H9 (cell line): ENCODE data around the gene SEMA6A. TPM values are rescaled to one million over a fixed set of nuclear protein-coding genes. Genes with fewer than 3 reads are reported as not detected.
A peak's percentile ranks its signal among the peaks of the same experiment; 100 is the strongest.

Experiments used
- DNase-seq: peaks from one replicate; pipeline ENCODE4 v3.0.0-alpha.2; 2017
- H2AFZ ChIP-seq: one replicate; pipeline ENCODE4 v1.6.1; 2013; ENCODE audit warnings: mild to moderate bottlenecking, low read length, control low read depth, moderate library complexity
- H2AK5ac ChIP-seq: 2 replicates; pipeline ENCODE4 v1.6.1; 2013; ENCODE audit warnings: low read length, control low read depth, mixed read lengths; ENCODE audit not compliant: insufficient read length
- H2BK120ac ChIP-seq: one replicate; pipeline ENCODE4 v1.6.1; 2013; ENCODE audit warnings: low read depth, mild to moderate bottlenecking, low read length, control low read depth, inconsistent platforms; ENCODE audit not compliant: poor library complexity, severe bottlenecking
- H2BK12ac ChIP-seq: 2 replicates; pipeline ENCODE4 v1.6.1; 2013; ENCODE audit warnings: low read length, control low read depth, mixed read lengths, low read depth; ENCODE audit not compliant: insufficient read length
- H2BK15ac ChIP-seq: 2 replicates; pipeline ENCODE4 v1.6.1; 2013; ENCODE audit warnings: low read depth, low read length, control low read depth
- H2BK20ac ChIP-seq: one replicate; pipeline ENCODE4 v1.6.1; 2013; ENCODE audit warnings: low read depth, mild to moderate bottlenecking, low read length, control low read depth, inconsistent platforms; ENCODE audit not compliant: poor library complexity, severe bottlenecking
- H2BK5ac ChIP-seq: 2 replicates; pipeline ENCODE4 v1.6.1; 2013; ENCODE audit warnings: low read length, control low read depth, mixed read lengths; ENCODE audit not compliant: insufficient read length
- H3K14ac ChIP-seq: 2 replicates; pipeline ENCODE4 v1.6.1; 2013; ENCODE audit warnings: low read length, control low read depth; ENCODE audit not compliant: insufficient read depth
- H3K18ac ChIP-seq: 2 replicates; pipeline ENCODE4 v1.6.1; 2013; ENCODE audit warnings: low read depth, mild to moderate bottlenecking, mixed read lengths, low read length, control low read depth; ENCODE audit not compliant: insufficient read length
- H3K23ac ChIP-seq: 2 replicates; pipeline ENCODE4 v1.6.1; 2013; ENCODE audit warnings: low read length, control low read depth, mixed read lengths, low read depth; ENCODE audit not compliant: insufficient read length
- H3K23me2 ChIP-seq: 2 replicates; pipeline ENCODE4 v1.6.1; 2013; ENCODE audit warnings: low read depth, mild to moderate bottlenecking, mixed read lengths, low read length, control low read depth; ENCODE audit not compliant: insufficient read length, poor library complexity, severe bottlenecking
- H3K27ac ChIP-seq: 2 replicates; pipeline ENCODE4 v1.5.1; 2013; ENCODE audit warnings: low read length, control low read depth, mixed read lengths, low read depth; ENCODE audit not compliant: insufficient read length
- H3K27me3 ChIP-seq: 2 replicates; pipeline ENCODE4 v1.6.1; 2013; ENCODE audit warnings: low read length, control low read depth, inconsistent platforms; ENCODE audit not compliant: insufficient read depth
- H3K4ac ChIP-seq: 2 replicates; pipeline ENCODE4 v1.6.1; 2013; ENCODE audit warnings: low read depth, mild to moderate bottlenecking, control low read depth, inconsistent platforms, low read length, moderate library complexity
- H3K4me1 ChIP-seq: 2 replicates; pipeline ENCODE4 v1.6.1; 2013; ENCODE audit warnings: low read length, control low read depth, inconsistent platforms; ENCODE audit not compliant: insufficient read depth
- H3K4me2 ChIP-seq: 2 replicates; pipeline ENCODE4 v1.6.1; 2013; ENCODE audit warnings: low read length, control low read depth, mixed read lengths; ENCODE audit not compliant: insufficient read length, insufficient read depth
- H3K56ac ChIP-seq: 2 replicates; pipeline ENCODE4 v1.6.1; 2013; ENCODE audit warnings: low read depth, mild to moderate bottlenecking, mixed read lengths, low read length, control low read depth; ENCODE audit not compliant: insufficient read length
- H3K79me1 ChIP-seq: 2 replicates; pipeline ENCODE4 v1.6.1; 2013; ENCODE audit warnings: low read depth, mild to moderate bottlenecking, moderate library complexity, low read length, control low read depth, inconsistent platforms; ENCODE audit not compliant: insufficient read depth, poor library complexity, severe bottlenecking
- H3K79me2 ChIP-seq: 2 replicates; pipeline ENCODE4 v1.6.1; 2013; ENCODE audit warnings: low read length, control low read depth, inconsistent platforms; ENCODE audit not compliant: insufficient read depth
- H3K9ac ChIP-seq: 2 replicates; pipeline ENCODE4 v1.6.1; 2013; ENCODE audit warnings: low read length, control low read depth, mixed read lengths; ENCODE audit not compliant: insufficient read length; ENCODE audit errors: extremely low read depth
- H3K9me3 ChIP-seq: one replicate; pipeline ENCODE4 v1.6.1; 2013; ENCODE audit warnings: low read depth, low read length, inconsistent platforms; ENCODE audit not compliant: control insufficient read depth
- H3T11ph ChIP-seq: one replicate; pipeline ENCODE4 v1.6.1; 2013; ENCODE audit warnings: mild to moderate bottlenecking, low read length, control low read depth, inconsistent platforms
- H4K20me1 ChIP-seq: one replicate; pipeline ENCODE4 v1.6.1; 2013; ENCODE audit not compliant: control insufficient read depth, insufficient read length, insufficient read depth
- H4K5ac ChIP-seq: 2 replicates; pipeline ENCODE4 v1.6.1; 2013; ENCODE audit warnings: low read depth, mild to moderate bottlenecking, mixed read lengths, low read length, control low read depth; ENCODE audit not compliant: insufficient read length
- H4K8ac ChIP-seq: replicated peaks from 2 replicates; pipeline ENCODE4 v1.6.1; 2013; ENCODE audit warnings: low read length, control low read depth, mixed read lengths, low read depth; ENCODE audit not compliant: insufficient read length
- H4K91ac ChIP-seq: 2 replicates; pipeline ENCODE4 v1.6.1; 2013; ENCODE audit warnings: low read depth, mild to moderate bottlenecking, moderate library complexity, mixed read lengths, low read length, control low read depth; ENCODE audit not compliant: insufficient read length
- H3K27ac Mint-ChIP-seq, 3 experiments: 2 replicates in 2 of 3; 3 replicates in 1 of 3; pipeline ENCODE4 v1.8.0; 2020 to 2021; ENCODE audit warnings: mixed read lengths in 3 of 3, mild to moderate bottlenecking in 1 of 3, moderate library complexity in 1 of 3
- H3K27me3 Mint-ChIP-seq: 2 replicates; pipeline ENCODE4 v1.8.0; 2021; ENCODE audit warnings: low read depth, mild to moderate bottlenecking, moderate library complexity, mixed read lengths
- H3K36me3 Mint-ChIP-seq, 3 experiments: 2 replicates in 2 of 3; 3 replicates in 1 of 3; pipeline ENCODE4 v1.8.0; 2020 to 2021; ENCODE audit warnings: low read depth in 3 of 3, mixed read lengths in 3 of 3; ENCODE audit not compliant: insufficient read depth in 1 of 3
- H3K4me1 Mint-ChIP-seq, 2 experiments: 2 replicates each; pipeline ENCODE4 v1.8.0; 2020; ENCODE audit warnings: mixed read lengths in 2 of 2
- H3K4me3 Mint-ChIP-seq, 2 experiments: 2 replicates in 1 of 2; 3 replicates in 1 of 2; pipeline ENCODE4 v1.8.0; 2020 to 2021; ENCODE audit warnings: mild to moderate bottlenecking in 2 of 2, mixed read lengths in 2 of 2, moderate library complexity in 1 of 2
- H3K9me3 Mint-ChIP-seq, 2 experiments: 2 replicates in 1 of 2; 3 replicates in 1 of 2; pipeline ENCODE4 v1.8.0; 2020; ENCODE audit warnings: mild to moderate bottlenecking in 2 of 2, mixed read lengths in 2 of 2, moderate library complexity in 1 of 2
- CTCF ChIP-seq: fragments of 200-600 bp; sonication (generic); conservative IDR thresholded peaks from 3 replicates; pipeline ENCODE4 v1.8.0; 2021; ENCODE audit warnings: antibody characterized with exemption, mild to moderate bottlenecking
- WGBS: extraction: QIAGEN DNeasy Blood & Tissue Kit; methylation state at CpG from one replicate; pipeline ENCODE4 v1.1.7; 2013; ENCODE audit warnings: missing lambda C conversion rate, low lambda C conversion rate, mixed read lengths; ENCODE audit not compliant: insufficient read length; ENCODE audit errors: extremely low coverage; 5-methylcytosine and 5-hydroxymethylcytosine counted together
- total RNA-seq: library from RNA; stranded (reverse); gene quantifications from 2 replicates; pipeline ENCODE4 v1.2.1, GENCODE V29; 2021

SEMA6A gene
- total RNA-seq, 1 experiment from 2014 or later: 354 TPM

DNA sequence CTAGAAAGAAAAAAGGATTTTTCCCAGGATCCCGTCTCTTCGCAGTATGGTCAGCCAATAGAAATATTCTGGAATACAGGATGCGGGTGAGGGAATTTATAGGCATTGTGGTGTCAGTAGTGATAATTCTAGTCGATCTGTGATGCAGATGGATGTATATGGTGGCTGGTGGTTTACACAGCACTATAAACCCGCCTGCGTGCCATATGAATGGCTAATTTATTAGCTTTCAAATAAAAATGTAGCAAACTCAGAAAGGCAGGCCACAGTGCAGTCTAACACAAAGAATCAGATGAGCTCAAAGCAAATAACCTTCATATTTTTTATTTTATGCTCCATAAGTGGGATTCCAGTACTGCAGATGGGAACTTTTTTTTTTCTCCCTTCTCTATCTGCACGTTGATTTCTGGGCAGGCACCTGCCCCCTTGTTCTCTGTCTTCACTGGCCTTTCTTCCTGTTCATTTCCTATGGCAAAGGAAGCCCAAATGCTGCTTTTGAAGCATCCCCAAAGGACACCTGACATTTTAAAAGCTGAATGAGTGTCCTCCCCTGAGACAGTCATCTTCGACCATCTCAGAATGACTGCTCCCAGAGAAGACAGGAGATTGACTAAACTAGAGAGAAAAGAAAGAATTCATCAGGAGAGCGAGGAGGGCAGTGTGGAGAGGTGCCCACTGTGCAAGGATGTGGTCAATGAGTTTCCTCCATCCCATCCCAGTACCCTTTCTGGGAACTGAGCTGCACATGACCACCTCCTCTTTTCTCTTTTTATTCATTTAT is 52.1 kb downstream of the SEMA6A start:
- H3K14ac ChIP-seq: no peak overlapping the region
- H3K79me1 ChIP-seq: no peaks in the 10 kb centered on the region
- H4K91ac ChIP-seq: no peak overlapping the region
- TF ChIP-seq CTCF: no peak
- Mint-ChIP-seq H3K27me3 (no peaks in the 10 kb centered on the region), H3K4me3 (no peak overlapping the region), H3K36me3 (peaks cover 3 to 8% (median 4%) of the 10 kb centered on the region in 3 experiments; a peak in 4 of 7 replicates), H3K4me1 (peaks cover 73 to 87% of the 10 kb centered on the region in 2 experiments), H3K27ac (peak overlapping the region; percentile 23 to 57 (median 39); a peak in 4 of 7 replicates), H3K9me3 (no peaks in the 10 kb centered on the region)
- no peak overlapping the region for H4K5ac ChIP-seq
- no peak overlapping the region for H2BK120ac ChIP-seq
- no peak overlapping the region for H3K27ac ChIP-seq
- H2BK15ac ChIP-seq: no peak overlapping the region
- no peaks in the 10 kb centered on the region for H3K23me2 ChIP-seq
- no CpG with 5 or more reads among the region's 9 CpGs for WGBS
- no peak overlapping the region for H2AK5ac ChIP-seq
- H2BK20ac ChIP-seq: no peak overlapping the region
- peaks cover 95% of the 10 kb centered on the region for H3K79me2 ChIP-seq
- no peak overlapping the region for H3K18ac ChIP-seq
- no peaks in the 10 kb centered on the region for H4K20me1 ChIP-seq
- H3K56ac ChIP-seq: no peak overlapping the region
- H3T11ph ChIP-seq: no peak overlapping the region
- no peak for DNase-seq
- no peak overlapping the region for H3K4ac ChIP-seq
- no peak overlapping the region for H3K9ac ChIP-seq
- peaks cover 16% of the 10 kb centered on the region for H3K4me1 ChIP-seq
- H3K4me2 ChIP-seq: no peak overlapping the region
- H2BK5ac ChIP-seq: no peak overlapping the region
- no peaks in the 10 kb centered on the region for H3K27me3 ChIP-seq
- H2BK12ac ChIP-seq: no peak overlapping the region
- no peak overlapping the region for H3K23ac ChIP-seq
- H2AFZ ChIP-seq: no peak overlapping the region
- H3K9me3 ChIP-seq: no peaks in the 10 kb centered on the region
- no peak overlapping the region for H4K8ac ChIP-seq
